HFFc6 (cell line): Measurements from ENCODE around the gene SRRM3. TPM values are rescaled to one million over a fixed set of nuclear protein-coding genes. Genes with fewer than 3 reads are reported as not detected.
"Not testable (repeated sequence)": the region's sequence is repeated elsewhere in the genome, so short reads cannot be mapped to it uniquely, and the experiment has no call there.

Experiments used
- DNase-seq: peaks from one replicate; pipeline ENCODE4 v3.0.0-alpha.2; 2018
- H3K27ac Mint-ChIP-seq: 2 replicates; pipeline ENCODE4 v1.8.0; 2020; ENCODE audit warnings: mild to moderate bottlenecking, mixed read lengths
- H3K27me3 Mint-ChIP-seq: 2 replicates; pipeline ENCODE4 v1.8.0; 2021; ENCODE audit warnings: mild to moderate bottlenecking, moderate library complexity, mixed read lengths; ENCODE audit not compliant: insufficient read depth
- H3K36me3 Mint-ChIP-seq: 2 replicates; pipeline ENCODE4 v1.8.0; 2021; ENCODE audit warnings: low read depth, mixed read lengths
- H3K4me1 Mint-ChIP-seq: 2 replicates; pipeline ENCODE4 v1.8.0; 2020; ENCODE audit warnings: low read depth, mixed read lengths
- H3K4me3 Mint-ChIP-seq: 2 replicates; pipeline ENCODE4 v1.8.0; 2020; ENCODE audit warnings: mild to moderate bottlenecking, moderate library complexity, mixed read lengths
- H3K9me3 Mint-ChIP-seq: 2 replicates; pipeline ENCODE4 v1.8.0; 2020; ENCODE audit warnings: mild to moderate bottlenecking, mixed read lengths
- CTCF ChIP-seq: fragments of 200-600 bp; sonication (generic); IDR thresholded peaks from 2 replicates; pipeline ENCODE4 v1.5.0; 2021; ENCODE audit warnings: antibody characterized with exemption, mild to moderate bottlenecking
- total RNA-seq, 6 experiments: library from RNA; stranded (reverse); fragmentation: NEBNext Ultra II Directional; extraction: Animal tissue kit (Norgen Biotek cat#: 25700); gene quantifications; 2 replicates in 1 of 6; 3 replicates in 5 of 6; pipeline ENCODE4 v1.2.3, GENCODE V29; 2021

The SRRM3 gene
- total RNA-seq, 6 experiments from 2014 or later: 0.09 to 0.23 (median 0.18) TPM; not detected in 1

GRCh38 chr7:76286842-76287403 lies 85.2 kb downstream of the SRRM3 start:
- H3K4me3 Mint-ChIP-seq: no peak overlapping the region
- H3K27ac Mint-ChIP-seq: no peak overlapping the region
- no peaks in the 10 kb centered on the region for H3K9me3 Mint-ChIP-seq
- no peaks in the 10 kb centered on the region for H3K36me3 Mint-ChIP-seq
- TF ChIP-seq CTCF: no peak
- H3K4me1 Mint-ChIP-seq: peaks cover 28% of the 10 kb centered on the region
- peaks cover 20% of the 10 kb centered on the region for H3K27me3 Mint-ChIP-seq
- DNase-seq: no peak

- Mint-ChIP-seq H3K4me1 (peaks cover 54% of the 10 kb centered on the region), H3K4me3 (peak overlapping the region; percentile 74; the same call in 1 of the 2 replicates)
- DNase-seq: not testable (repeated sequence)
These were observed 89.2 kb downstream of the SRRM3 start for GRCh38 chr7:76290847-76291350.

GRCh38 chr7:76291351-76292212 lies 89.9 kb downstream of the SRRM3 start:
- Mint-ChIP-seq H3K27ac (peak overlapping the region; percentile 98), H3K27me3 (peaks cover 1% of the 10 kb centered on the region), H3K9me3 (no peaks in the 10 kb centered on the region), H3K4me1 (peaks cover 57% of the 10 kb centered on the region), H3K36me3 (no peaks in the 10 kb centered on the region), H3K4me3 (peak overlapping the region; percentile 74)
- DNase-seq: peak; percentile 97
- TF ChIP-seq CTCF: peak; percentile 99

More at GRCh38 chr7:76290847-76291350, 89.2 kb downstream of the SRRM3 start:
- not testable (repeated sequence) for H3K36me3 Mint-ChIP-seq, H3K9me3 Mint-ChIP-seq, H3K27me3 Mint-ChIP-seq
- H3K27ac Mint-ChIP-seq: peak overlapping the region; percentile 98

- Mint-ChIP-seq H3K4me3 (peak overlapping the region; percentile 74), H3K4me1 (peaks cover 62% of the 10 kb centered on the region), H3K9me3 (no peaks in the 10 kb centered on the region), H3K27ac (peak overlapping the region; percentile 98), H3K27me3 (peaks cover 1% of the 10 kb centered on the region), H3K36me3 (no peaks in the 10 kb centered on the region)
- no peak for DNase-seq
- TF ChIP-seq CTCF: no peak
These were observed 90.5 kb downstream of the SRRM3 start for GRCh38 chr7:76292213-76292573.

GRCh38 chr7:76292911-76293310 lies 91.2 kb downstream of the SRRM3 start:
- H3K4me3 Mint-ChIP-seq, H3K36me3 Mint-ChIP-seq, DNase-seq, H3K9me3 Mint-ChIP-seq, H3K27me3 Mint-ChIP-seq: not testable (repeated sequence)
- Mint-ChIP-seq H3K4me1 (peaks cover 61% of the 10 kb centered on the region), H3K27ac (peak overlapping the region; percentile 97; the same call in 1 of the 2 replicates)

- Mint-ChIP-seq H3K4me3 (peak overlapping the region; percentile 88), H3K4me1 (peaks cover 61% of the 10 kb centered on the region), H3K27ac (peak overlapping the region; percentile 97)
These were observed 91.8 kb downstream of the SRRM3 start for GRCh38 chr7:76293407-76293901.

More at GRCh38 chr7:76293407-76293901, 91.8 kb downstream of the SRRM3 start:
- TF ChIP-seq CTCF: no peak
- DNase-seq: no peak
- Mint-ChIP-seq H3K9me3 (no peaks in the 10 kb centered on the region), H3K27me3 (no peaks in the 10 kb centered on the region; the same call in 1 of the 2 replicates), H3K36me3 (no peaks in the 10 kb centered on the region)
